ENCODE results near the gene ARID1B. TPM values are rescaled to one million over a fixed set of nuclear protein-coding genes. Genes with fewer than 3 reads are reported as not detected.

ARID1B gene
- total and polyA plus RNA-seq, 4 donors, result 7.0 to 49.0 (median 24.2) TPM

DNA sequence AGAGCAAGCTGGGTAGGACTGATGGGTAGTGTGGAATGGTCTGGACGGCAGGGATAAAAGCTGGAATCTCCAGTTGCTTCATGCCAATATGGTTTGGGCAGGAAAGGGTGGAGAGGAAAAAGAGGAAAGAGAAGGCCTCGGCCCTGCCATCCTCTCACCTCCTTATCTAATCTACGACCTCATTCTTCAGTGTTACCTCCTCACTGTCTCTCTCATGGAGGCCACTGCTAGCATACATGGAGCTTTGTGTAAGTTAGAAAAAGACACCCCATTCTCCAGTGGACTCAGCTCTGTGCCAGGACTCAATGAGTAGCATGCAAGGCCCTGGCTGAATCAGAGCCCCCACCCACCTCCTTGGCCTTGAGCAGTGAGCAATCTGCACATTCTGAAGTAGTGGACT, 6.1 kb upstream of the ARID1B start:
- no peak overlapping the region for H3K9ac ChIP-seq (ENCODE audit: low read depth in 1 of 2, low read length in 2 of 2)
- H3K9me3 ChIP-seq (ENCODE audit: control insufficient read depth in 4 of 4, low read length in 3 of 4), result no peaks in the 10 kb centered on the region
- H3K4me3 ChIP-seq (ENCODE audit: low read depth in 1 of 3, low read length in 3 of 3), result no peak overlapping the region
- peaks cover 1 to 6% (median 3%) of the 10 kb centered on the region in 4 donors for H3K4me1 ChIP-seq (ENCODE audit: control insufficient read depth in 4 of 4, insufficient read depth in 4 of 4, low read length in 3 of 4)
- no peak overlapping the region for H3K27ac ChIP-seq (ENCODE audit: low read depth in 1 of 2, low read length in 2 of 2)
- no peaks in the 10 kb centered on the region for H3K27me3 ChIP-seq (ENCODE audit: control insufficient read depth in 4 of 4, insufficient read depth in 4 of 4, low read length in 3 of 4)
- TF ChIP-seq, protein P1, sequence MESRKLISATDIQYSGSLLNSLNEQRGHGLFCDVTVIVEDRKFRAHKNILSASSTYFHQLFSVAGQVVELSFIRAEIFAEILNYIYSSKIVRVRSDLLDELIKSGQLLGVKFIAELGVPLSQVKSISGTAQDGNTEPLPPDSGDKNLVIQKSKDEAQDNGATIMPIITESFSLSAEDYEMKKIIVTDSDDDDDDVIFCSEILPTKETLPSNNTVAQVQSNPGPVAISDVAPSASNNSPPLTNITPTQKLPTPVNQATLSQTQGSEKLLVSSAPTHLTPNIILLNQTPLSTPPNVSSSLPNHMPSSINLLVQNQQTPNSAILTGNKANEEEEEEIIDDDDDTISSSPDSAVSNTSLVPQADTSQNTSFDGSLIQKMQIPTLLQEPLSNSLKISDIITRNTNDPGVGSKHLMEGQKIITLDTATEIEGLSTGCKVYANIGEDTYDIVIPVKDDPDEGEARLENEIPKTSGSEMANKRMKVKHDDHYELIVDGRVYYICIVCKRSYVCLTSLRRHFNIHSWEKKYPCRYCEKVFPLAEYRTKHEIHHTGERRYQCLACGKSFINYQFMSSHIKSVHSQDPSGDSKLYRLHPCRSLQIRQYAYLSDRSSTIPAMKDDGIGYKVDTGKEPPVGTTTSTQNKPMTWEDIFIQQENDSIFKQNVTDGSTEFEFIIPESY (IDR thresholded peaks at IDR 0.05), result no peak
- TF ChIP-seq SP1 (IDR thresholded peaks at IDR 0.05), result no peak
- H3K36me3 ChIP-seq (ENCODE audit: control insufficient read depth in 4 of 4, insufficient read depth in 3 of 4, low read depth in 1 of 4, low read length in 3 of 4), result no peaks in the 10 kb centered on the region
- 74% methylated on average over 3 of the region's 3 CpGs for WGBS
- no peak for DNase-seq (ENCODE audit: low spot score)

DNA sequence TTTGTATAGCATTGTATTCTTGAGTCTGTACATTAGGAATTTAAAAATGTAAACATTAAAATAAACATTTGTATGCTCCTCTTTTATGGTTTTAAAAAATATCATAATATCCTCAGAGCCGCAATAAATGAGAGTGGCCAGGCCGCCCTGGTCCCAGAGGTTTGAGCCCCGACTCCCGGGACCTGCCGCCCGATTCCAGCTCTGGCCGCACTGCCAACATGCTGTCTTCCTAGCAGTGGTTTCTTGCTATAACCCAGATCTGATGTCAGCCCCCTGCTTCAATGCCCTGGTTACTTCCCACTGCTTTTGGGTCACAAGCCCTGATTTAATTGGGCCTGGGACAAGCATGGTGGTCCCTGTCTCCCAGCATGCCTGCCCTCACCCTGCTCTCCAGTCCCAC, 5.4 kb upstream of the ARID1B start:
- no peak for DNase-seq (ENCODE audit: low spot score)
- no peaks in the 10 kb centered on the region for H3K27me3 ChIP-seq (ENCODE audit: control insufficient read depth in 4 of 4, insufficient read depth in 4 of 4, low read length in 3 of 4)
- no peaks in the 10 kb centered on the region for H3K9me3 ChIP-seq (ENCODE audit: control insufficient read depth in 4 of 4, low read length in 3 of 4)
- no peak overlapping the region for H3K27ac ChIP-seq (ENCODE audit: low read depth in 1 of 2, low read length in 2 of 2)
- 98% methylated on average over 7 of the region's 7 CpGs for WGBS
- H3K4me3 ChIP-seq (ENCODE audit: low read depth in 1 of 3, low read length in 3 of 3), result no peak overlapping the region
- H3K4me1 ChIP-seq (ENCODE audit: control insufficient read depth in 4 of 4, insufficient read depth in 4 of 4, low read length in 3 of 4), result peaks cover 1 to 9% (median 4%) of the 10 kb centered on the region in 4 donors
- H3K9ac ChIP-seq (ENCODE audit: low read depth in 1 of 2, low read length in 2 of 2), result no peak overlapping the region
- H3K36me3 ChIP-seq (ENCODE audit: control insufficient read depth in 4 of 4, insufficient read depth in 3 of 4, low read depth in 1 of 4, low read length in 3 of 4), result no peaks in the 10 kb centered on the region
- TF ChIP-seq, protein P2, sequence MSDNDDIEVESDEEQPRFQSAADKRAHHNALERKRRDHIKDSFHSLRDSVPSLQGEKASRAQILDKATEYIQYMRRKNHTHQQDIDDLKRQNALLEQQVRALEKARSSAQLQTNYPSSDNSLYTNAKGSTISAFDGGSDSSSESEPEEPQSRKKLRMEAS (IDR thresholded peaks at IDR 0.05), result no peak
- no peak for TF ChIP-seq YY1 (IDR thresholded peaks at IDR 0.05)
- no peak for TF ChIP-seq TAF1 (conservative IDR thresholded peaks at IDR 0.05)
- TF ChIP-seq HNF4G (IDR thresholded peaks at IDR 0.05), result no peak

DNA sequence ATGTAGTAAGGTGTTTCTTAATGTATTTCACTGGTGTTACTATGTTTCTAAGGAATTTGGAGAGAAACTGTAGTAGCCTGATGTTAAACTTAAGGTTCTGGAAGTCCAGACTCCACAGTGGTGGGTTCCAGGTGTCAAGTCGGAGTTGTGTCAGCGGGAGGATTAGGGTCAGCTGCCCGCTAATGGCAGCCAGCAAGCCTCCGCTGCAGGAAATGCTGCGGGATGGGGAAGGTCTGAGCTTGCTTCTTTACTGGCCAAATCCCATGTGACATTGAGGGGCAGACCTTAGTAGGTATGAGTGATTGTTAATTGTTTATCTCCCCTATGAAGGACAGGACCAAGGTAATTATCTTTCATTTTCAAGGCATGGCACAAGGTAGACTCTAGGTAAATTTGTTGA, 3.7 kb upstream of the ARID1B start:
- H3K36me3 ChIP-seq (ENCODE audit: control insufficient read depth in 4 of 4, insufficient read depth in 3 of 4, low read depth in 1 of 4, low read length in 3 of 4), result no peaks in the 10 kb centered on the region
- TF ChIP-seq YY1 (IDR thresholded peaks at IDR 0.05) (no peak), NR2F2 (IDR thresholded peaks at IDR 0.05) (no peak), RXRA (IDR thresholded peaks at IDR 0.05) (no peak), HNF4G (IDR thresholded peaks at IDR 0.05) (no peak), HNF4A (conservative IDR thresholded peaks at IDR 0.05) (no peak)
- TF ChIP-seq, protein P2 (IDR thresholded peaks at IDR 0.05), result no peak
- TF ChIP-seq, protein P3, sequence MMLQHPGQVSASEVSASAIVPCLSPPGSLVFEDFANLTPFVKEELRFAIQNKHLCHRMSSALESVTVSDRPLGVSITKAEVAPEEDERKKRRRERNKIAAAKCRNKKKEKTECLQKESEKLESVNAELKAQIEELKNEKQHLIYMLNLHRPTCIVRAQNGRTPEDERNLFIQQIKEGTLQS (IDR thresholded peaks at IDR 0.05), result no peak
- H3K27ac ChIP-seq (ENCODE audit: low read depth in 1 of 2, low read length in 2 of 2), result no peak overlapping the region
- H3K27me3 ChIP-seq (ENCODE audit: control insufficient read depth in 4 of 4, insufficient read depth in 4 of 4, low read length in 3 of 4), result no peaks in the 10 kb centered on the region
- no peak overlapping the region for H3K9ac ChIP-seq (ENCODE audit: low read depth in 1 of 2, low read length in 2 of 2)
- DNase-seq (ENCODE audit: low spot score), result no peak
- peaks cover 1 to 11% (median 4%) of the 10 kb centered on the region in 4 donors for H3K4me1 ChIP-seq (ENCODE audit: control insufficient read depth in 4 of 4, insufficient read depth in 4 of 4, low read length in 3 of 4)
- WGBS, result 65% methylated on average over 5 of the region's 5 CpGs
- no peak overlapping the region for H3K4me3 ChIP-seq (ENCODE audit: low read depth in 1 of 3, low read length in 3 of 3)
- H3K9me3 ChIP-seq (ENCODE audit: control insufficient read depth in 4 of 4, low read length in 3 of 4), result no peaks in the 10 kb centered on the region

Measured in liver (tissue), 9 donors.